Stomach (tissue), 9 donors: ENCODE results near the gene CYYR1. TPM values are rescaled to one million over a fixed set of nuclear protein-coding genes. Genes with fewer than 3 reads are reported as not detected.

Source experiments
- DNase-seq, 2 donors: peaks; one replicate each; pipeline versions ENCODE4 v3.0.0 to v3.0.0-alpha.2; 2013 to 2019
- H3K27ac ChIP-seq, 5 donors: fragments of 200-600 bp in 4 of 5; sonication (generic) in 4 of 5; one replicate each; pipeline ENCODE4 v1.5.1; 2013 to 2019; ENCODE audit warnings: mild to moderate bottlenecking in 1 of 5, moderate library complexity in 1 of 5
- H3K27me3 ChIP-seq, 3 donors: fragments of 200-600 bp; sonication (generic); one replicate each; pipeline ENCODE4 v1.5.1; 2017 to 2019; ENCODE audit warnings: mixed run types in 1 of 3
- H3K36me3 ChIP-seq, 4 donors: fragments of 200-600 bp; sonication (generic); 1 replicate in 3 of 4; 2 replicates in 1 of 4; pipeline ENCODE4 v1.5.1; 2016 to 2019
- H3K4me1 ChIP-seq, 4 donors: fragments of 200-600 bp; sonication (generic); one replicate each; pipeline ENCODE4 v1.5.1; 2016 to 2019
- H3K4me3 ChIP-seq, 4 donors: fragments of 200-600 bp; sonication (generic) in 3 of 4; one replicate each; pipeline ENCODE4 v1.5.1; 2016 to 2019; ENCODE audit warnings: mild to moderate bottlenecking in 1 of 4
- H3K9me3 ChIP-seq, 4 donors: fragments of 200-600 bp; sonication (generic); one replicate each; pipeline ENCODE4 v1.5.1; 2016 to 2019
- EP300 ChIP-seq: sonication (generic); formaldehyde crosslinking; IDR thresholded peaks from one replicate; pipeline ENCODE4 v1.6.1; 2017; ENCODE audit warnings: antibody characterized with exemption
- POLR2A ChIP-seq, 4 donors: fragments of 450-650 bp; IDR thresholded peaks; one replicate each; pipeline ENCODE4 v1.6.1; 2016; ENCODE audit warnings: antibody characterized with exemption in 4 of 4, control low read depth in 2 of 4, mild to moderate bottlenecking in 1 of 4, moderate library complexity in 1 of 4
- POLR2AphosphoS5 ChIP-seq, 3 donors: sonication (generic); formaldehyde crosslinking; IDR thresholded peaks; one replicate each; pipeline ENCODE4 v1.6.1; 2016; ENCODE audit warnings: antibody characterized with exemption in 3 of 3
- WGBS, 5 donors: extraction: QIAGEN DNeasy Blood & Tissue Kit in 3 of 5; methylation state at CpG; one replicate each; pipeline versions ENCODE4 v1.1.5 to v1.1.7; 2013 to 2018; 5-methylcytosine and 5-hydroxymethylcytosine counted together
- intact Hi-C: fragments of 100-400 bp; cut with DNase I; formaldehyde crosslinking; loops from one replicate; pipeline ENCODE4 v1.15.1; 2023; ENCODE audit warnings: low total_unique reads
- polyA plus RNA-seq, 3 donors: library from polyadenylated mRNA; stranded (reverse); fragments of 200-250 nt; gene quantifications; one replicate each; pipeline ENCODE4 v1.2.3, GENCODE V29; 2013
- total RNA-seq, 5 donors: library from RNA; depleted of rRNA; stranded (reverse); fragments of >200 nt; gene quantifications; one replicate each; pipeline versions ENCODE4 v1.1.0 to v1.2.3, GENCODE V29; 2014 to 2016
- TF ChIP-seq, protein P1 (sequence below), 7 experiments: fragments of 450-650 bp in 4 of 7; fragments of 200-600 bp in 3 of 7; sonication (generic) in 3 of 7; IDR thresholded peaks; one replicate each; pipeline ENCODE4 v1.5.1; 2016 to 2019; ENCODE audit warnings: antibody characterized with exemption in 7 of 7, control low read depth in 2 of 7, mild to moderate bottlenecking in 1 of 7
- donor health status: healthy with polysubstance abuse.
- donor health status: Bipolar disorder and iron deficiency.
- donor health status: healthy.

Gene CYYR1
- total and polyA plus RNA-seq, 8 donors: 0.89 to 11.6 (median 6.1) TPM; not detected in 2

DNA sequence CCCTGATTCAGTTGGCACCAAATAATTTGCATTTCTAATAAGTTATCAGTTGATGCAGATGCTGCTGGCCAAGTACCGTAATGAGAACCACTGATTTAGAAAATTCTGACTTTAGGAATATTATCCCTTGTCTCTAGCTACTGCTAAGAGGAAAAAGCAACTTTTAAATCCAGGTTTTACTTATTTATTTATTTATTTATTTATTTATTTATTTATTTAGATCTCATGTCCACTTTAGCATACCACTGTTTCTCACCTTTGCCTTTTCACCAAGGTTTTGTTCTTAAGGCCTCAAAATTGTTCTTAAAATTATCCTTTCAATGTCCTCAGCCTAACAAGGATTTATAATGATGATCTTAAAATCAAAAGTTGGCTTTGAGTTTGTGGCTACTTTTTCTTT, 8.7 kb upstream of the CYYR1 start:
- Histone ChIP-seq H3K4me1 (no peaks in the 10 kb centered on the region), H3K27ac (no peak overlapping the region), H3K36me3 (no peaks in the 10 kb centered on the region), H3K9me3 (peaks cover 0 to 16% (median 7%) of the 10 kb centered on the region in 4 donors), H3K4me3 (no peak overlapping the region), H3K27me3 (no peaks in the 10 kb centered on the region)
- intact Hi-C loops: no loop called here
- TF ChIP-seq, protein P1, sequence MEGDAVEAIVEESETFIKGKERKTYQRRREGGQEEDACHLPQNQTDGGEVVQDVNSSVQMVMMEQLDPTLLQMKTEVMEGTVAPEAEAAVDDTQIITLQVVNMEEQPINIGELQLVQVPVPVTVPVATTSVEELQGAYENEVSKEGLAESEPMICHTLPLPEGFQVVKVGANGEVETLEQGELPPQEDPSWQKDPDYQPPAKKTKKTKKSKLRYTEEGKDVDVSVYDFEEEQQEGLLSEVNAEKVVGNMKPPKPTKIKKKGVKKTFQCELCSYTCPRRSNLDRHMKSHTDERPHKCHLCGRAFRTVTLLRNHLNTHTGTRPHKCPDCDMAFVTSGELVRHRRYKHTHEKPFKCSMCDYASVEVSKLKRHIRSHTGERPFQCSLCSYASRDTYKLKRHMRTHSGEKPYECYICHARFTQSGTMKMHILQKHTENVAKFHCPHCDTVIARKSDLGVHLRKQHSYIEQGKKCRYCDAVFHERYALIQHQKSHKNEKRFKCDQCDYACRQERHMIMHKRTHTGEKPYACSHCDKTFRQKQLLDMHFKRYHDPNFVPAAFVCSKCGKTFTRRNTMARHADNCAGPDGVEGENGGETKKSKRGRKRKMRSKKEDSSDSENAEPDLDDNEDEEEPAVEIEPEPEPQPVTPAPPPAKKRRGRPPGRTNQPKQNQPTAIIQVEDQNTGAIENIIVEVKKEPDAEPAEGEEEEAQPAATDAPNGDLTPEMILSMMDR (IDR thresholded peaks at IDR 0.05): no peak
- TF ChIP-seq POLR2A (IDR thresholded peaks at IDR 0.05) (no peak), POLR2AphosphoS5 (IDR thresholded peaks at IDR 0.05) (no peak), EP300 (no peak)
- no peak for DNase-seq
- 88 to 100% (median 94%) methylated on average over 1 of the region's 1 CpG for WGBS, 5 donors

DNA sequence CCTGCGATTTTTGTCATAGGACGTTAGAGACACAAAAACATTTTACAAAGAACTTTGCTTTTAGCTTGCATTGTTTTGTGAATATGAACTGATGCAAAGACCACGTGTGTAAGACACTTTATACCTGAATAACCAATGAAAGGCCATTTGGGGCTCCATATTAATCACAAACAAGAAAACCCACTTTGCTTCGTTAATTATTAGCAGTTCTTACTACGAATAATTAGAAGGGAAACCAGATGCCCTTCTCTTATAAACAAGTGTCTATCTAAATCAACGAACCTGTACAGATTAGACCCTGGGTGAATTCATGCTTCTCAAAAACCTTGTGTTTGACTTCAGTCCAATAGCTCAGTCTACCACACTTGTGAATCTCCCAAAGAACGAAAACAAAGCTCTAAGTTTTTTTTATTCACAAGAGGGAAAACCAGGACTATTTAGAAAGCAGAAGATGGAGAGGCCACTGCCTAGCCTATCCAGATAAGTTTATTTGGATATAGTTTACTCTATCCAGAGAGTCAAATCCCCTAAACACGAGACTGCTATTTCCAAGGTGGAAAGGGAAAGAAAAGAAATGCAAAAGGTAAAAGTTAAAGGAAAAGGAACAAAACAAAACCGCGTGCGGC, 897 bp downstream of the CYYR1 start:
- H3K4me3 ChIP-seq: peak overlapping the region; percentile 43 to 55 (median 48)
- TF ChIP-seq POLR2A (IDR thresholded peaks at IDR 0.05): no peak
- no peak for TF ChIP-seq POLR2AphosphoS5 (IDR thresholded peaks at IDR 0.05)
- TF ChIP-seq, protein P1 (IDR thresholded peaks at IDR 0.05): no peak
- TF ChIP-seq EP300: no peak
- 15 to 33% (median 22%) methylated on average over 11 of the region's 11 CpGs for WGBS, 5 donors
- H3K9me3 ChIP-seq: peaks cover 0 to 17% (median 10%) of the 10 kb centered on the region in 4 donors
- peak in 1 of 2 donors; percentile 16 for DNase-seq
- peak overlapping the region; percentile 43 to 78 (median 70) for H3K27ac ChIP-seq
- intact Hi-C loops: no loop called here
- peaks cover 0 to 11% (median 4%) of the 10 kb centered on the region in 4 donors for H3K4me1 ChIP-seq
- no peaks in the 10 kb centered on the region for H3K36me3 ChIP-seq
- peaks cover 4 to 13% (median 10%) of the 10 kb centered on the region in 3 donors for H3K27me3 ChIP-seq

DNA sequence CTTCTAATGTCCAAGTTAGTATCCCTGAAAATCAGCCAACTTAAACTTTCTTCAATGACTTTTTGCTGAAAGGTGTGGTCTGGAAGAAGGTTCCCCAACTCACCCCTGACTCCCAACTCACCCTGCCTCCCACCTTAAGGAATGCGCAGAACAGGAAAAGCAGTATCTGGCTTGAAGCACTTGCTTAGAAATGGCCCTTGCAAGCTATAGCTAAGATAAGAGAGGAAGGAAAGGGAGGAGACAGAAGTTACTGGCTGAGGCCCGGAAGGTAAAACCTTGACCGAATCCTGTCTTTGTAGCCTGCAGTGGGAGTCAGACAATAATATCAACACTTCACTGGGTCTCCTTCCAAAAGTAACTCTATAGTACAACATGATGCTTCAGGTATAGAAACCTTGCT, 2.9 kb downstream of the CYYR1 start:
- Histone ChIP-seq H3K27ac (peak overlapping the region in 2 of 5 donors; percentile 22 to 63), H3K4me3 (no peak overlapping the region), H3K36me3 (no peaks in the 10 kb centered on the region), H3K27me3 (peaks cover 4 to 13% (median 10%) of the 10 kb centered on the region in 3 donors), H3K4me1 (peaks cover 0 to 11% (median 4%) of the 10 kb centered on the region in 4 donors), H3K9me3 (peaks cover 0 to 17% (median 10%) of the 10 kb centered on the region in 4 donors)
- WGBS, 5 donors: 53 to 64% (median 59%) methylated on average over 3 of the region's 3 CpGs
- DNase-seq: peak in 1 of 2 donors; percentile 16
- TF ChIP-seq POLR2A (IDR thresholded peaks at IDR 0.05) (no peak), POLR2AphosphoS5 (IDR thresholded peaks at IDR 0.05) (no peak), EP300 (no peak)
- TF ChIP-seq, protein P1 (IDR thresholded peaks at IDR 0.05): no peak
- intact Hi-C loops: no loop called here

DNA sequence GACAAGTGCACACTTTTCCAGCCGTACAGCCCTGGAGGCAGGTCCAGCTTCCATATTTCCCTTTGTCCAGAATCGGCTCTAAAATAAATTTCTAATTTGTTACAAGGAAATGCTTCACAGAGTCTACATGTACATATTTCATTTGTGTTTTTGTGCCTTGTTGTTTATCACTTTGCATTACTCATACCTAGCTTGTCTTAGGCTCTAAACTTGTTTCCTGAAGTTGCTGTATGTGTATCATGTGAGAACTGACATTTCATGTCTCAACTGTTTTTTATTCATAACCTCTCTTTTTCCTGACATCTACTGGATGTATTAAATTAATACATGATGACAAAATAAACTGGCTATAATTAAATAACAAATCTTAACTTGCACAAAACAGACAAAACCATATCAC, 7.5 kb downstream of the CYYR1 start:
- TF ChIP-seq POLR2AphosphoS5 (IDR thresholded peaks at IDR 0.05): no peak
- TF ChIP-seq EP300: no peak
- TF ChIP-seq POLR2A (IDR thresholded peaks at IDR 0.05): no peak
- TF ChIP-seq, protein P1 (IDR thresholded peaks at IDR 0.05): no peak
- intact Hi-C loops: no loop called here
- no peak for DNase-seq
- no peaks in the 10 kb centered on the region for H3K9me3 ChIP-seq
- 74 to 89% (median 83%) methylated on average over 2 of the region's 2 CpGs for WGBS, 5 donors
- H3K4me3 ChIP-seq: no peak overlapping the region
- H3K36me3 ChIP-seq: no peaks in the 10 kb centered on the region
- H3K4me1 ChIP-seq: no peaks in the 10 kb centered on the region
- H3K27me3 ChIP-seq: no peaks in the 10 kb centered on the region
- peak overlapping the region in 2 of 5 donors; percentile 16 to 34 for H3K27ac ChIP-seq
